WTC11 (cell line): ENCODE results near the gene ADPRS. TPM values are rescaled to one million over a fixed set of nuclear protein-coding genes. Genes with fewer than 3 reads are reported as not detected.

Experiments
- ATAC-seq: fragments of 200-7000 bp; cut with Tn5 transposase; 2 replicates; pipeline ENCODE4 v1.10.0; 2021; ENCODE audit warnings: mild to moderate bottlenecking, moderate library complexity
- CTCF ChIA-PET: fragments of 300-600 bp; sonication (Branson Sonifier 250); formaldehyde crosslinking; loops from one replicate; lab custom pipeline; 2021; ENCODE audit warnings: antibody characterized with exemption; lab: Charles Lee
- POLR2A ChIA-PET: fragments of 350-600 bp; sonication (Branson Sonifier 250); formaldehyde crosslinking; loops from one replicate; lab custom pipeline; 2021; ENCODE audit warnings: antibody characterized with exemption; lab: Charles Lee
- DNase-seq: peaks from one replicate; pipeline ENCODE4 v3.0.0; 2021; ENCODE audit warnings: low spot score
- H3K27ac Mint-ChIP-seq: 2 replicates; pipeline ENCODE4 v1.8.0; 2021; ENCODE audit warnings: mixed read lengths
- H3K27me3 Mint-ChIP-seq: 2 replicates; pipeline ENCODE4 v1.8.0; 2021; ENCODE audit warnings: low read depth, mild to moderate bottlenecking, moderate library complexity, mixed read lengths
- H3K36me3 Mint-ChIP-seq: 2 replicates; pipeline ENCODE4 v1.8.0; 2021; ENCODE audit warnings: mixed read lengths
- H3K4me1 Mint-ChIP-seq: 2 replicates; pipeline ENCODE4 v1.8.0; 2022; ENCODE audit warnings: mixed read lengths
- H3K4me3 Mint-ChIP-seq: 2 replicates; pipeline ENCODE4 v1.8.0; 2021; ENCODE audit warnings: mild to moderate bottlenecking, moderate library complexity, mixed read lengths
- H3K9me3 Mint-ChIP-seq: 2 replicates; pipeline ENCODE4 v1.8.0; 2021; ENCODE audit warnings: mixed read lengths
- ATF1 ChIP-seq: sonication (generic); formaldehyde crosslinking; IDR thresholded peaks from 2 replicates; pipeline ENCODE4 v1.8.1; 2023; ENCODE audit warnings: mild to moderate bottlenecking, moderate library complexity, missing genetic modification reagents
- ATF3 ChIP-seq: sonication (generic); formaldehyde crosslinking; conservative IDR thresholded peaks from 2 replicates; pipeline ENCODE4 v1.8.1; 2022; ENCODE audit warnings: mild to moderate bottlenecking, missing genetic modification reagents
- CDX4 ChIP-seq: fragments of 250-450 bp; sonication (Bioruptor Pico); IDR thresholded peaks from 2 replicates; pipeline ENCODE4 v1.9.0; 2021; ENCODE audit warnings: moderate library complexity, mild to moderate bottlenecking, inconsistent platforms, borderline replicate concordance
- ETV6 ChIP-seq: sonication (generic); formaldehyde crosslinking; IDR thresholded peaks from 2 replicates; pipeline ENCODE4 v1.8.1; 2022; ENCODE audit warnings: mild to moderate bottlenecking, missing genetic modification reagents
- FOXJ3 ChIP-seq: sonication (generic); formaldehyde crosslinking; IDR thresholded peaks from 2 replicates; pipeline ENCODE4 v1.9.0; 2021; ENCODE audit warnings: missing genetic modification reagents, mild to moderate bottlenecking, borderline replicate concordance
- GRHL2 ChIP-seq: fragments of 250-450 bp; sonication (Bioruptor Pico); IDR thresholded peaks from 2 replicates; pipeline ENCODE4 v1.8.0; 2022; ENCODE audit warnings: mild to moderate bottlenecking, moderate library complexity; ENCODE audit not compliant: insufficient replicate concordance, severe bottlenecking
- JAZF1 ChIP-seq: fragments of 250-450 bp; sonication (Bioruptor Pico); IDR thresholded peaks from 2 replicates; pipeline ENCODE4 v1.9.0; 2021; ENCODE audit warnings: moderate library complexity, mild to moderate bottlenecking, inconsistent platforms
- KAT7 ChIP-seq: sonication (generic); formaldehyde crosslinking; IDR thresholded peaks from 2 replicates; pipeline ENCODE4 v1.8.1; 2023; ENCODE audit warnings: missing genetic modification reagents, mild to moderate bottlenecking, borderline replicate concordance
- MYBL2 ChIP-seq: sonication (generic); formaldehyde crosslinking; IDR thresholded peaks from 2 replicates; pipeline ENCODE4 v1.8.1; 2023; ENCODE audit warnings: mild to moderate bottlenecking, moderate library complexity, missing genetic modification reagents
- NFE2L1 ChIP-seq: sonication (generic); formaldehyde crosslinking; IDR thresholded peaks from 2 replicates; pipeline ENCODE4 v1.8.1; 2023; ENCODE audit warnings: missing genetic modification reagents
- NR3C1 ChIP-seq: sonication (generic); formaldehyde crosslinking; conservative IDR thresholded peaks from 2 replicates; pipeline ENCODE4 v1.8.1; 2023; ENCODE audit warnings: low read depth, mild to moderate bottlenecking, missing genetic modification reagents
- SMAD4 ChIP-seq: sonication (generic); formaldehyde crosslinking; IDR thresholded peaks from 2 replicates; pipeline ENCODE4 v1.8.0; 2022; ENCODE audit warnings: mild to moderate bottlenecking, missing genetic modification reagents
- SOX15 ChIP-seq: fragments of 250-450 bp; sonication (Bioruptor Pico); IDR thresholded peaks from 2 replicates; pipeline ENCODE4 v1.9.0; 2021; ENCODE audit warnings: mild to moderate bottlenecking
- SP1 ChIP-seq: sonication (generic); formaldehyde crosslinking; conservative IDR thresholded peaks from 2 replicates; pipeline ENCODE4 v1.8.1; 2022; ENCODE audit warnings: missing genetic modification reagents
- TCF7 ChIP-seq: sonication (generic); formaldehyde crosslinking; IDR thresholded peaks from 2 replicates; pipeline ENCODE4 v1.8.0; 2022; ENCODE audit warnings: mild to moderate bottlenecking, low read depth, missing genetic modification reagents, moderate library complexity
- total RNA-seq: library from RNA; stranded (reverse); gene quantifications from 3 replicates; pipeline ENCODE4 v1.2.3, GENCODE V29; 2021
- TF ChIP-seq, protein P1 (sequence below): fragments of 250-450 bp; sonication (Bioruptor Pico); IDR thresholded peaks from 2 replicates; pipeline ENCODE4 v1.9.0; 2021; ENCODE audit warnings: mild to moderate bottlenecking
- TF ChIP-seq, protein P2 (sequence below): sonication (generic); formaldehyde crosslinking; IDR thresholded peaks from 2 replicates; pipeline ENCODE4 v1.8.0; 2023; ENCODE audit warnings: mild to moderate bottlenecking, missing genetic modification reagents
- TF ChIP-seq, protein P3 (sequence below): sonication (generic); formaldehyde crosslinking; IDR thresholded peaks from 2 replicates; pipeline ENCODE4 v1.8.1; 2023; ENCODE audit warnings: mild to moderate bottlenecking, missing genetic modification reagents

The ADPRS gene
- total RNA-seq, 1 experiment from 2014 or later, result 32.7 TPM

GRCh38 chr1:36108314-36108713 is 19.6 kb downstream of the ADPRS start:
- TF ChIP-seq NR3C1, result no peak
- TF ChIP-seq SP1, result no peak
- TF ChIP-seq, protein P1, sequence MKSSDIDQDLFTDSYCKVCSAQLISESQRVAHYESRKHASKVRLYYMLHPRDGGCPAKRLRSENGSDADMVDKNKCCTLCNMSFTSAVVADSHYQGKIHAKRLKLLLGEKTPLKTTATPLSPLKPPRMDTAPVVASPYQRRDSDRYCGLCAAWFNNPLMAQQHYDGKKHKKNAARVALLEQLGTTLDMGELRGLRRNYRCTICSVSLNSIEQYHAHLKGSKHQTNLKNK, result no peak
- TF ChIP-seq SOX15 (CRISPR knock-in tag), result no peak
- no peak for TF ChIP-seq ETV6
- TF ChIP-seq CDX4 (CRISPR knock-in tag), result no peak
- TF ChIP-seq MYBL2, result no peak
- no peak for TF ChIP-seq ATF1 (CRISPR knock-in tag)
- TF ChIP-seq, protein P2, sequence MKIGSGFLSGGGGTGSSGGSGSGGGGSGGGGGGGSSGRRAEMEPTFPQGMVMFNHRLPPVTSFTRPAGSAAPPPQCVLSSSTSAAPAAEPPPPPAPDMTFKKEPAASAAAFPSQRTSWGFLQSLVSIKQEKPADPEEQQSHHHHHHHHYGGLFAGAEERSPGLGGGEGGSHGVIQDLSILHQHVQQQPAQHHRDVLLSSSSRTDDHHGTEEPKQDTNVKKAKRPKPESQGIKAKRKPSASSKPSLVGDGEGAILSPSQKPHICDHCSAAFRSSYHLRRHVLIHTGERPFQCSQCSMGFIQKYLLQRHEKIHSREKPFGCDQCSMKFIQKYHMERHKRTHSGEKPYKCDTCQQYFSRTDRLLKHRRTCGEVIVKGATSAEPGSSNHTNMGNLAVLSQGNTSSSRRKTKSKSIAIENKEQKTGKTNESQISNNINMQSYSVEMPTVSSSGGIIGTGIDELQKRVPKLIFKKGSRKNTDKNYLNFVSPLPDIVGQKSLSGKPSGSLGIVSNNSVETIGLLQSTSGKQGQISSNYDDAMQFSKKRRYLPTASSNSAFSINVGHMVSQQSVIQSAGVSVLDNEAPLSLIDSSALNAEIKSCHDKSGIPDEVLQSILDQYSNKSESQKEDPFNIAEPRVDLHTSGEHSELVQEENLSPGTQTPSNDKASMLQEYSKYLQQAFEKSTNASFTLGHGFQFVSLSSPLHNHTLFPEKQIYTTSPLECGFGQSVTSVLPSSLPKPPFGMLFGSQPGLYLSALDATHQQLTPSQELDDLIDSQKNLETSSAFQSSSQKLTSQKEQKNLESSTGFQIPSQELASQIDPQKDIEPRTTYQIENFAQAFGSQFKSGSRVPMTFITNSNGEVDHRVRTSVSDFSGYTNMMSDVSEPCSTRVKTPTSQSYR, result no peak
- no peak for TF ChIP-seq GRHL2 (CRISPR knock-in tag)
- TF ChIP-seq NFE2L1 (CRISPR knock-in tag), result no peak
- TF ChIP-seq, protein P3, sequence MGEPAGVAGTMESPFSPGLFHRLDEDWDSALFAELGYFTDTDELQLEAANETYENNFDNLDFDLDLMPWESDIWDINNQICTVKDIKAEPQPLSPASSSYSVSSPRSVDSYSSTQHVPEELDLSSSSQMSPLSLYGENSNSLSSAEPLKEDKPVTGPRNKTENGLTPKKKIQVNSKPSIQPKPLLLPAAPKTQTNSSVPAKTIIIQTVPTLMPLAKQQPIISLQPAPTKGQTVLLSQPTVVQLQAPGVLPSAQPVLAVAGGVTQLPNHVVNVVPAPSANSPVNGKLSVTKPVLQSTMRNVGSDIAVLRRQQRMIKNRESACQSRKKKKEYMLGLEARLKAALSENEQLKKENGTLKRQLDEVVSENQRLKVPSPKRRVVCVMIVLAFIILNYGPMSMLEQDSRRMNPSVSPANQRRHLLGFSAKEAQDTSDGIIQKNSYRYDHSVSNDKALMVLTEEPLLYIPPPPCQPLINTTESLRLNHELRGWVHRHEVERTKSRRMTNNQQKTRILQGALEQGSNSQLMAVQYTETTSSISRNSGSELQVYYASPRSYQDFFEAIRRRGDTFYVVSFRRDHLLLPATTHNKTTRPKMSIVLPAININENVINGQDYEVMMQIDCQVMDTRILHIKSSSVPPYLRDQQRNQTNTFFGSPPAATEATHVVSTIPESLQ, result no peak
- TF ChIP-seq, all 79 proteins: peak for 0
- POLR2A ChIA-PET, result no interaction called here

GRCh38 chr1:36109041-36109679 is 20.5 kb downstream of the ADPRS start:
- no peaks in the 10 kb centered on the region for H3K9me3 Mint-ChIP-seq
- peak; percentile 35 for ATAC-seq
- DNase-seq, result no peak
- POLR2A ChIA-PET, result no interaction called here
- no peaks in the 10 kb centered on the region for H3K4me1 Mint-ChIP-seq
- TF ChIP-seq JAZF1 (CRISPR knock-in tag) (no peak), SMAD4 (CRISPR knock-in tag) (no peak), ATF3 (CRISPR knock-in tag) (no peak), TCF7 (CRISPR knock-in tag) (no peak), KAT7 (CRISPR knock-in tag) (no peak), FOXJ3 (CRISPR knock-in tag) (no peak)
- no peak overlapping the region for H3K27ac Mint-ChIP-seq
- CTCF ChIA-PET, result interaction anchor here (0.6 to 2.0 kb wide), 3 partner anchors 10 to 26 kb away, joined by 4 to 10 read pairs (median 4); no protein-coding TSS in a partner anchor
- no peaks in the 10 kb centered on the region for H3K36me3 Mint-ChIP-seq
- no peaks in the 10 kb centered on the region for H3K27me3 Mint-ChIP-seq
- H3K4me3 Mint-ChIP-seq, result no peak overlapping the region

More at GRCh38 chr1:36108314-36108713, 19.6 kb downstream of the ADPRS start:
- H3K9me3 Mint-ChIP-seq, result no peaks in the 10 kb centered on the region
- ATAC-seq (no peak), DNase-seq (no peak)
- no peak overlapping the region for H3K4me3 Mint-ChIP-seq
- H3K4me1 Mint-ChIP-seq, result no peaks in the 10 kb centered on the region
- H3K36me3 Mint-ChIP-seq, result no peaks in the 10 kb centered on the region
- CTCF ChIA-PET, result no interaction called here
- H3K27me3 Mint-ChIP-seq, result no peaks in the 10 kb centered on the region
- no peak overlapping the region for H3K27ac Mint-ChIP-seq
